Esophagus muscularis mucosa (tissue), 4 donors: Measurements from ENCODE around the gene RNF167. TPM values are rescaled to one million over a fixed set of nuclear protein-coding genes. Genes with fewer than 3 reads are reported as not detected.

Source experiments
- DNase-seq: peaks from one replicate; pipeline ENCODE4 v3.0.0-alpha.2; 2017; ENCODE audit errors: extremely low spot score
- H3K27ac ChIP-seq, 4 donors: fragments of 200-600 bp; sonication (generic); replicated peaks in 1 of 4; 1 replicate in 3 of 4; 2 replicates in 1 of 4; pipeline ENCODE4 v1.5.1; 2016 to 2019; ENCODE audit warnings: mild to moderate bottlenecking in 1 of 4
- H3K27me3 ChIP-seq, 4 donors: fragments of 200-600 bp; sonication (generic); one replicate each; pipeline versions ENCODE4 v1.5.1 to v1.6.0; 2016 to 2019
- H3K36me3 ChIP-seq, 4 donors: fragments of 200-600 bp; sonication (generic); one replicate each; pipeline ENCODE4 v1.5.1; 2016 to 2019
- H3K4me1 ChIP-seq, 4 donors: fragments of 200-600 bp; sonication (generic); one replicate each; pipeline ENCODE4 v1.5.1; 2016 to 2019
- H3K4me3 ChIP-seq, 4 donors: fragments of 200-600 bp; sonication (generic); 1 replicate in 2 of 4; 2 replicates in 2 of 4; pipeline ENCODE4 v1.5.1; 2016 to 2019; ENCODE audit warnings: mild to moderate bottlenecking in 4 of 4, moderate library complexity in 1 of 4
- H3K9me3 ChIP-seq, 4 donors: fragments of 200-600 bp; sonication (generic); 1 replicate in 3 of 4; 2 replicates in 1 of 4; pipeline ENCODE4 v1.5.1; 2016 to 2019
- EP300 ChIP-seq: sonication (generic); formaldehyde crosslinking; IDR thresholded peaks from one replicate; pipeline ENCODE4 v1.6.1; 2017; ENCODE audit warnings: antibody characterized with exemption
- POLR2A ChIP-seq: fragments of 450-650 bp; IDR thresholded peaks from one replicate; pipeline ENCODE4 v1.6.1; 2017; ENCODE audit warnings: antibody characterized with exemption, moderate library complexity, mild to moderate bottlenecking, low read depth
- POLR2AphosphoS5 ChIP-seq, 2 donors: sonication (generic); formaldehyde crosslinking; IDR thresholded peaks; one replicate each; pipeline ENCODE4 v1.6.1; 2017; ENCODE audit warnings: antibody characterized with exemption in 2 of 2
- WGBS: methylation state at CpG from one replicate; pipeline ENCODE4 v1.1.5; 2018; 5-methylcytosine and 5-hydroxymethylcytosine counted together
- intact Hi-C: fragments of 100-400 bp; cut with DNase I; formaldehyde crosslinking; loops from one replicate; pipeline ENCODE4 v1.15.1; 2023
- total RNA-seq, 4 donors: library from RNA; depleted of rRNA; stranded (reverse); fragments of >200 nt; gene quantifications; one replicate each; pipeline versions ENCODE4 v1.1.0 to v1.2.1, GENCODE V29; 2016
- TF ChIP-seq, protein P1 (sequence below), 3 experiments: fragments of 200-600 bp in 2 of 3; fragments of 450-650 bp in 1 of 3; sonication (generic) in 2 of 3; IDR thresholded peaks; one replicate each; pipeline ENCODE4 v1.5.1; 2017 to 2019; ENCODE audit warnings: antibody characterized with exemption in 3 of 3, mild to moderate bottlenecking in 2 of 3, moderate library complexity in 1 of 3

Gene RNF167
- total RNA-seq, 4 donors from 2014 or later = 59.8 to 96.3 (median 69.5) TPM

GRCh38 chr17:4951486-4951885, 11.4 kb downstream of the RNF167 start:
- peaks cover 0 to 2% (median 0%) of the 10 kb centered on the region in 4 donors for H3K9me3 ChIP-seq
- DNase-seq = no peak
- TF ChIP-seq, protein P1, sequence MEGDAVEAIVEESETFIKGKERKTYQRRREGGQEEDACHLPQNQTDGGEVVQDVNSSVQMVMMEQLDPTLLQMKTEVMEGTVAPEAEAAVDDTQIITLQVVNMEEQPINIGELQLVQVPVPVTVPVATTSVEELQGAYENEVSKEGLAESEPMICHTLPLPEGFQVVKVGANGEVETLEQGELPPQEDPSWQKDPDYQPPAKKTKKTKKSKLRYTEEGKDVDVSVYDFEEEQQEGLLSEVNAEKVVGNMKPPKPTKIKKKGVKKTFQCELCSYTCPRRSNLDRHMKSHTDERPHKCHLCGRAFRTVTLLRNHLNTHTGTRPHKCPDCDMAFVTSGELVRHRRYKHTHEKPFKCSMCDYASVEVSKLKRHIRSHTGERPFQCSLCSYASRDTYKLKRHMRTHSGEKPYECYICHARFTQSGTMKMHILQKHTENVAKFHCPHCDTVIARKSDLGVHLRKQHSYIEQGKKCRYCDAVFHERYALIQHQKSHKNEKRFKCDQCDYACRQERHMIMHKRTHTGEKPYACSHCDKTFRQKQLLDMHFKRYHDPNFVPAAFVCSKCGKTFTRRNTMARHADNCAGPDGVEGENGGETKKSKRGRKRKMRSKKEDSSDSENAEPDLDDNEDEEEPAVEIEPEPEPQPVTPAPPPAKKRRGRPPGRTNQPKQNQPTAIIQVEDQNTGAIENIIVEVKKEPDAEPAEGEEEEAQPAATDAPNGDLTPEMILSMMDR (IDR thresholded peaks at IDR 0.05) = no peak
- TF ChIP-seq POLR2AphosphoS5 (IDR thresholded peaks at IDR 0.05) (no peak), EP300 (no peak), POLR2A (no peak)
- no peaks in the 10 kb centered on the region for H3K27me3 ChIP-seq
- intact Hi-C loops = no loop called here
- H3K4me1 ChIP-seq = peaks cover 23 to 41% (median 37%) of the 10 kb centered on the region in 4 donors
- peak overlapping the region; percentile 94 to 100 (median 98) for H3K27ac ChIP-seq
- peaks cover 0 to 11% (median 3%) of the 10 kb centered on the region in 4 donors for H3K36me3 ChIP-seq
- H3K4me3 ChIP-seq = no peak overlapping the region
- 59% methylated on average over 3 of the region's 3 CpGs for WGBS

- intact Hi-C loops = no loop called here
- Histone ChIP-seq H3K9me3 (no peaks in the 10 kb centered on the region), H3K27ac (no peak overlapping the region), H3K27me3 (no peaks in the 10 kb centered on the region), H3K4me1 (peaks cover 19 to 36% (median 29%) of the 10 kb centered on the region in 4 donors), H3K4me3 (no peak overlapping the region), H3K36me3 (peaks cover 0 to 15% (median 7%) of the 10 kb centered on the region in 4 donors)
- TF ChIP-seq POLR2AphosphoS5 (IDR thresholded peaks at IDR 0.05) = no peak
- TF ChIP-seq EP300 = no peak
- TF ChIP-seq, protein P1 (IDR thresholded peaks at IDR 0.05) = no peak
- no peak for TF ChIP-seq POLR2A
- 75% methylated on average over 14 of the region's 14 CpGs for WGBS
- DNase-seq = no peak
These were observed 13.4 kb downstream of the RNF167 start for GRCh38 chr17:4953451-4953961.

- intact Hi-C loops = no loop called here
- no peak for DNase-seq
- H3K4me1 ChIP-seq = peaks cover 14 to 21% (median 20%) of the 10 kb centered on the region in 4 donors
- TF ChIP-seq, protein P1 (IDR thresholded peaks at IDR 0.05) = no peak
- TF ChIP-seq POLR2A (no peak), POLR2AphosphoS5 (IDR thresholded peaks at IDR 0.05) (no peak), EP300 (no peak)
- 92% methylated on average over 8 of the region's 8 CpGs for WGBS
- peaks cover 12 to 31% (median 23%) of the 10 kb centered on the region in 4 donors for H3K36me3 ChIP-seq
- no peaks in the 10 kb centered on the region for H3K27me3 ChIP-seq
- H3K4me3 ChIP-seq = no peak overlapping the region
- H3K9me3 ChIP-seq = no peaks in the 10 kb centered on the region
- no peak overlapping the region for H3K27ac ChIP-seq
These were observed 15.0 kb downstream of the RNF167 start for GRCh38 chr17:4955091-4955490.

DNA sequence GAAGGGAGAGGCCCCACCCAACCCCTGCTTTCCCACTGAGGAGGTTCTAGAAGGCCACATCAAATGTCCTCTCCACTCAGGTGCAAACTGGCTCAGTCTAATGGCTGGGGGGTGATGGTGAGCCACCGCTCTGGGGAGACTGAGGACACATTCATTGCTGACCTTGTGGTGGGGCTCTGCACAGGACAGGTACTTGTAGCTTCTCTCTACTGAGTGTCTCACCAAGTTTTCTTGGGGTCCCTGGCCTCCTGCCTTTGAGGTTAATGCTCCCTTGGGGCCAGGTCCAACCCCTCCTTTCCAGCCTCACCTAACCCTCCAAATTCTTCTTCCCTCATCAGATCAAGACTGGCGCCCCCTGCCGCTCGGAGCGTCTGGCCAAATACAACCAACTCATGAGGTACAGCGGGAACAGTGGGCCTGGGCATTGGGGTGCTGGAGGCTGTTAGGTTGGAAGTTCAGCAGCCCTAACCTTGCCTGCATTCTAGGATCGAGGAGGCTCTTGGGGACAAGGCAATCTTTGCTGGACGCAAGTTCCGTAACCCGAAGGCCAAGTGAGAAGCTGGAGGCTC, 16.5 kb downstream of the RNF167 start:
- H3K36me3 ChIP-seq = peaks cover 15 to 45% (median 34%) of the 10 kb centered on the region in 4 donors
- no peaks in the 10 kb centered on the region for H3K9me3 ChIP-seq
- TF ChIP-seq EP300 (no peak), POLR2AphosphoS5 (IDR thresholded peaks at IDR 0.05) (no peak), POLR2A (no peak)
- TF ChIP-seq, protein P1 (IDR thresholded peaks at IDR 0.05) = peak in 1 of 3 experiments; percentile 15
- H3K27ac ChIP-seq = no peak overlapping the region
- no peaks in the 10 kb centered on the region for H3K27me3 ChIP-seq
- 56% methylated on average over 6 of the region's 10 CpGs for WGBS
- H3K4me1 ChIP-seq = peaks cover 0 to 6% (median 5%) of the 10 kb centered on the region in 4 donors
- intact Hi-C loops = no loop called here
- DNase-seq = no peak
- H3K4me3 ChIP-seq = no peak overlapping the region
